Body of pancreas (tissue), 4 donors: ENCODE data around the gene DRAM1.

Experiments used
- CTCF ChIP-seq, 7 experiments: fragments of 450-650 bp in 4 of 7; fragments of 200-600 bp in 3 of 7; sonication (generic) in 3 of 7; IDR thresholded peaks; one replicate each; pipeline ENCODE4 v1.5.1; 2016 to 2019; ENCODE audit warnings: antibody characterized with exemption in 7 of 7
- POLR2A ChIP-seq, 3 donors: fragments of 450-650 bp; IDR thresholded peaks; one replicate each; pipeline ENCODE4 v1.6.1; 2016; ENCODE audit warnings: antibody characterized with exemption in 3 of 3, mild to moderate bottlenecking in 2 of 3

- TF ChIP-seq CTCF (IDR thresholded peaks at IDR 0.05) (no peak), POLR2A (IDR thresholded peaks at IDR 0.05) (no peak)
Measured at GRCh38 chr12:101880769-101881168, 3.4 kb downstream of the DRAM1 start.
